Fibroblast of upper back skin (primary cell): ENCODE results near the gene TPD52L2.
"Not testable (repeated sequence)": the region's sequence is repeated elsewhere in the genome, so short reads cannot be mapped to it uniquely, and the experiment has no call there.

ENCODE experiments used
- DNase-seq: peaks from one replicate; pipeline ENCODE4 v3.0.0-alpha.2; 2013

The TPD52L2 gene

GRCh38 chr20:63836458-63837344 lies 28.4 kb upstream of the TPD52L2 start:
- DNase-seq = no peak

- no peak for DNase-seq
Measured at GRCh38 chr20:63837479-63837878, 27.6 kb upstream of the TPD52L2 start.

GRCh38 chr20:63839620-63840019 lies 25.4 kb upstream of the TPD52L2 start:
- no peak for DNase-seq

- no peak for DNase-seq
Measured at GRCh38 chr20:63840405-63840828, 24.7 kb upstream of the TPD52L2 start.

GRCh38 chr20:63842258-63842657 lies 22.8 kb upstream of the TPD52L2 start:
- DNase-seq = no peak

- DNase-seq = no peak
Measured at GRCh38 chr20:63843222-63843621, 21.8 kb upstream of the TPD52L2 start.

GRCh38 chr20:63843778-63844177 lies 21.3 kb upstream of the TPD52L2 start:
- no peak for DNase-seq

GRCh38 chr20:63844511-63844991 lies 20.5 kb upstream of the TPD52L2 start:
- DNase-seq = no peak

- DNase-seq = peak; percentile 20
Measured at GRCh38 chr20:63846128-63846771, 18.8 kb upstream of the TPD52L2 start.

GRCh38 chr20:63846888-63847236 lies 18.2 kb upstream of the TPD52L2 start:
- no peak for DNase-seq

- peak; percentile 17 for DNase-seq
Measured at GRCh38 chr20:63847237-63848002, 17.6 kb upstream of the TPD52L2 start.

GRCh38 chr20:63848003-63848911 lies 16.8 kb upstream of the TPD52L2 start:
- no peak for DNase-seq

- DNase-seq = no peak
Measured at GRCh38 chr20:63850689-63851547, 14.2 kb upstream of the TPD52L2 start.

- DNase-seq = not testable (repeated sequence)
Measured at GRCh38 chr20:63851548-63851943, 13.5 kb upstream of the TPD52L2 start.

GRCh38 chr20:63853733-63854068 lies 11.4 kb upstream of the TPD52L2 start:
- not testable (repeated sequence) for DNase-seq

- no peak for DNase-seq
Measured at GRCh38 chr20:63854069-63854765, 10.9 kb upstream of the TPD52L2 start.

- no peak for DNase-seq
Measured at GRCh38 chr20:63854766-63855362, 10.2 kb upstream of the TPD52L2 start.

GRCh38 chr20:63855363-63856097 lies 9.5 kb upstream of the TPD52L2 start:
- DNase-seq = no peak

GRCh38 chr20:63856098-63856511 lies 9.0 kb upstream of the TPD52L2 start:
- DNase-seq = no peak
